ENCODE data around the gene CLDN10.

CLDN10 gene

DNA sequence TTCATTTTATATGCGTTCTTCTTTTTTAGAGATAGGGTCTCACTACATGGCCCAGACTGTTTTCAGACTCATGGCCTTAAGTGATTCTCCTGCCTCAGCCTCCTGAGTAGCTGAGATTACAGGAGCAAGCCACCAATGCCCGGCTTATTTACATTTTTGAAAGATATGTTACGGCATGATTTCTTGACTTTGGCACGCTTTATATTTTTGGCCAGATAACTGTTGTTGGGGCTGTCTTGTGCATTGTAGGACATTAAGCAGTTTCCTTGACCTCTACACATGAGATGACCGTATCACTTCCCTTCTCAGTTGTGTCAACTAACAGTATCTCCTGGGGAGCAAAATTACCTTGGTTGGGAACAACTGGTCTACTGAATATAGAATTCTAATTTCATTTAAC, 28.9 kb upstream of the CLDN10 start:
- TF ChIP-seq ZFP3 (CRISPR knock-in tag; IDR thresholded peaks at IDR 0.05) = no peak
- no peak for ATAC-seq

DNA sequence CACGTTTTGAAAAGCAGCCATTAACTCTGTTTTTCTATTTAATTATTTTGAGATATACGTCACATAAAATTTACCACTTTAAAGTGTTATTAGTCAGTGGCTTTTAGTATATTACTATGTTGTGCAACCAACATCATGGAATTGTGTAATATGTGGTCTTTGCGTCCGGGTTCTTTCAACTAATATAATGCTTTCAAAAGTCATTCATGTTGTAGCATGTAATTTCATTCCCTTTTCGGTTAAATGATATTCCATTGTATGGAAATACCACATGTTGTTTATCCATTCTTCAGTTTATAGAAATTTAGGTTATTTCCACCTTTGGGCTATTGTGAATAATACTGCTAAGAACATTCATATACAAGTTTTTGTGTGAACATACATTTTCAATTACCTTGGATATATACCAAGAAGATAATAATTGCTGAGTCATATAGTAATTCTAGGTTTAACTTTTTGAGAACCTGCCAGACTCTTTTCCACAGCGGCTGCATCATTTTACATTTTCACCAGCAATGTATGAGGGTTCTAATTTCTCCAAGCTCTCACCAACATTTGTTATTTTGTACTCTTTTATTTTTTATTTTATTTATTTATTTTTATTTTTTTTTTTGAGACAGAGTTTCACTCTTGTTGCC, 28.1 kb upstream of the CLDN10 start:
- no peak for TF ChIP-seq RARB (CRISPR knock-in tag; IDR thresholded peaks at IDR 0.05)

DNA sequence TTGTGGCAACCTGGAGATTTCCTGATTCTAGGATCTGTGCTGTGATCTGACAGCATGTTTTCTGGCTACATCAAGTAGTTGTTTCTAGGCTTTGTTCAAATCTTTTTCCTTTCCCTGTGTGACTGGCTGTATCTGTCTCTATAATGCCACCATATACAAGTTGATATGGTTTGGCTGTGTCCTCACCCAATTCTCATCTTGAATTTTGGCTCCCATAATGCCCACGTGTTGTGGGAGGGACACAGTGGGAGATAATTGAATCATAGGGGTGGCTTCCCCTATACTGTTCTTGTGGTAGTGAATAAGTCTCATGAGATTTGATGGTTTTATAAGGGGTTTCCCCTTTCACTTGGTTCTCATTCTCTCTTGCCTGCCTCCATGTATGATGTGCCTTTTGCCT, 24.6 kb upstream of the CLDN10 start:
- no peak for TF ChIP-seq ISL1 (CRISPR knock-in tag; IDR thresholded peaks at IDR 0.05)
- TF ChIP-seq, protein P1, sequence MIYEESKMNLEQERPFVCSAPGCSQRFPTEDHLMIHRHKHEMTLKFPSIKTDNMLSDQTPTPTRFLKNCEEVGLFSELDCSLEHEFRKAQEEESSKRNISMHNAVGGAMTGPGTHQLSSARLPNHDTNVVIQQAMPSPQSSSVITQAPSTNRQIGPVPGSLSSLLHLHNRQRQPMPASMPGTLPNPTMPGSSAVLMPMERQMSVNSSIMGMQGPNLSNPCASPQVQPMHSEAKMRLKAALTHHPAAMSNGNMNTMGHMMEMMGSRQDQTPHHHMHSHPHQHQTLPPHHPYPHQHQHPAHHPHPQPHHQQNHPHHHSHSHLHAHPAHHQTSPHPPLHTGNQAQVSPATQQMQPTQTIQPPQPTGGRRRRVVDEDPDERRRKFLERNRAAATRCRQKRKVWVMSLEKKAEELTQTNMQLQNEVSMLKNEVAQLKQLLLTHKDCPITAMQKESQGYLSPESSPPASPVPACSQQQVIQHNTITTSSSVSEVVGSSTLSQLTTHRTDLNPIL (CRISPR knock-in tag; IDR thresholded peaks at IDR 0.05; ENCODE audit: low read depth) = no peak
- ATAC-seq = no peak

More for the DNA sequence above, 28.1 kb upstream of the CLDN10 start:
- no peak for ATAC-seq

- ATAC-seq = peak; percentile 92
- TF ChIP-seq, protein P2, sequence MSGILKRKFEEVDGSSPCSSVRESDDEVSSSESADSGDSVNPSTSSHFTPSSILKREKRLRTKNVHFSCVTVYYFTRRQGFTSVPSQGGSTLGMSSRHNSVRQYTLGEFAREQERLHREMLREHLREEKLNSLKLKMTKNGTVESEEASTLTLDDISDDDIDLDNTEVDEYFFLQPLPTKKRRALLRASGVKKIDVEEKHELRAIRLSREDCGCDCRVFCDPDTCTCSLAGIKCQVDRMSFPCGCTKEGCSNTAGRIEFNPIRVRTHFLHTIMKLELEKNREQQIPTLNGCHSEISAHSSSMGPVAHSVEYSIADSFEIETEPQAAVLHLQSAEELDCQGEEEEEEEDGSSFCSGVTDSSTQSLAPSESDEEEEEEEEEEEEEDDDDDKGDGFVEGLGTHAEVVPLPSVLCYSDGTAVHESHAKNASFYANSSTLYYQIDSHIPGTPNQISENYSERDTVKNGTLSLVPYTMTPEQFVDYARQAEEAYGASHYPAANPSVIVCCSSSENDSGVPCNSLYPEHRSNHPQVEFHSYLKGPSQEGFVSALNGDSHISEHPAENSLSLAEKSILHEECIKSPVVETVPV (CRISPR knock-in tag; IDR thresholded peaks at IDR 0.05) = no peak
- TF ChIP-seq, protein P1 (CRISPR knock-in tag; IDR thresholded peaks at IDR 0.05; ENCODE audit: low read depth) = no peak
- TF ChIP-seq POU6F1 (CRISPR knock-in tag; IDR thresholded peaks at IDR 0.05; ENCODE audit: borderline replicate concordance, low read depth) (peak; percentile 57; the same call in 1 of the 2 replicates), GLIS3 (CRISPR knock-in tag; IDR thresholded peaks at IDR 0.05) (no peak), ESRRG (CRISPR knock-in tag; IDR thresholded peaks at IDR 0.05) (no peak)
Observed at GRCh38 chr13:95530178-95530577, 22.3 kb upstream of the CLDN10 start.

- no peak for ATAC-seq
- no peak for TF ChIP-seq BACH2 (CRISPR knock-in tag; IDR thresholded peaks at IDR 0.05; ENCODE audit: borderline replicate concordance)
- TF ChIP-seq TOX (CRISPR knock-in tag; IDR thresholded peaks at IDR 0.05; ENCODE audit: borderline replicate concordance) = no peak
- no peak for TF ChIP-seq POU6F1 (CRISPR knock-in tag; IDR thresholded peaks at IDR 0.05; ENCODE audit: borderline replicate concordance, low read depth)
- TF ChIP-seq PPARA (CRISPR knock-in tag; IDR thresholded peaks at IDR 0.05; ENCODE audit: borderline replicate concordance) = no peak
- TF ChIP-seq ISL1 (CRISPR knock-in tag; IDR thresholded peaks at IDR 0.05) = no peak
- TF ChIP-seq GLIS3 (CRISPR knock-in tag; IDR thresholded peaks at IDR 0.05) = no peak
- TF ChIP-seq ZNF70 (CRISPR knock-in tag; IDR thresholded peaks at IDR 0.05) = no peak
- no peak for TF ChIP-seq TCF4 (CRISPR knock-in tag; IDR thresholded peaks at IDR 0.05; ENCODE audit: borderline replicate concordance)
- no peak for TF ChIP-seq ZFP3 (CRISPR knock-in tag; IDR thresholded peaks at IDR 0.05)
- TF ChIP-seq, protein P3, sequence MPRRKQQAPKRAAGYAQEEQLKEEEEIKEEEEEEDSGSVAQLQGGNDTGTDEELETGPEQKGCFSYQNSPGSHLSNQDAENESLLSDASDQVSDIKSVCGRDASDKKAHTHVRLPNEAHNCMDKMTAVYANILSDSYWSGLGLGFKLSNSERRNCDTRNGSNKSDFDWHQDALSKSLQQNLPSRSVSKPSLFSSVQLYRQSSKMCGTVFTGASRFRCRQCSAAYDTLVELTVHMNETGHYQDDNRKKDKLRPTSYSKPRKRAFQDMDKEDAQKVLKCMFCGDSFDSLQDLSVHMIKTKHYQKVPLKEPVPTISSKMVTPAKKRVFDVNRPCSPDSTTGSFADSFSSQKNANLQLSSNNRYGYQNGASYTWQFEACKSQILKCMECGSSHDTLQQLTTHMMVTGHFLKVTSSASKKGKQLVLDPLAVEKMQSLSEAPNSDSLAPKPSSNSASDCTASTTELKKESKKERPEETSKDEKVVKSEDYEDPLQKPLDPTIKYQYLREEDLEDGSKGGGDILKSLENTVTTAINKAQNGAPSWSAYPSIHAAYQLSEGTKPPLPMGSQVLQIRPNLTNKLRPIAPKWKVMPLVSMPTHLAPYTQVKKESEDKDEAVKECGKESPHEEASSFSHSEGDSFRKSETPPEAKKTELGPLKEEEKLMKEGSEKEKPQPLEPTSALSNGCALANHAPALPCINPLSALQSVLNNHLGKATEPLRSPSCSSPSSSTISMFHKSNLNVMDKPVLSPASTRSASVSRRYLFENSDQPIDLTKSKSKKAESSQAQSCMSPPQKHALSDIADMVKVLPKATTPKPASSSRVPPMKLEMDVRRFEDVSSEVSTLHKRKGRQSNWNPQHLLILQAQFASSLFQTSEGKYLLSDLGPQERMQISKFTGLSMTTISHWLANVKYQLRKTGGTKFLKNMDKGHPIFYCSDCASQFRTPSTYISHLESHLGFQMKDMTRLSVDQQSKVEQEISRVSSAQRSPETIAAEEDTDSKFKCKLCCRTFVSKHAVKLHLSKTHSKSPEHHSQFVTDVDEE (CRISPR knock-in tag; IDR thresholded peaks at IDR 0.05) = no peak
- TF ChIP-seq ZNF565 (CRISPR knock-in tag; conservative IDR thresholded peaks at IDR 0.05; ENCODE audit: low read depth) = no peak
- no peak for TF ChIP-seq ZNF8 (CRISPR knock-in tag; IDR thresholded peaks at IDR 0.05)
- no peak for TF ChIP-seq ESRRG (CRISPR knock-in tag; IDR thresholded peaks at IDR 0.05)
- TF ChIP-seq PATZ1 (CRISPR knock-in tag; IDR thresholded peaks at IDR 0.05; ENCODE audit: borderline replicate concordance) = no peak
- TF ChIP-seq, protein P1 (CRISPR knock-in tag; IDR thresholded peaks at IDR 0.05; ENCODE audit: low read depth) = no peak
Observed at GRCh38 chr13:95533545-95534160, 18.9 kb upstream of the CLDN10 start.

Data from SK-N-SH treated with all-trans-retinoic acid at 6 μM for 48 hours (cell line).